GM19467 (cell line): Measurements from ENCODE around the gene FBXO38.

Experiments
- ATAC-seq: cut with Tn5 transposase; IDR thresholded peaks from one replicate; pipeline ENCODE4 v1.9.1; 2021; ENCODE audit warnings: mild to moderate bottlenecking, moderate library complexity; ENCODE audit not compliant: unreplicated experiment

FBXO38 gene

GRCh38 chr5:148425808-148426207 is 42.0 kb downstream of the FBXO38 start:
- ATAC-seq, result no peak

DNA sequence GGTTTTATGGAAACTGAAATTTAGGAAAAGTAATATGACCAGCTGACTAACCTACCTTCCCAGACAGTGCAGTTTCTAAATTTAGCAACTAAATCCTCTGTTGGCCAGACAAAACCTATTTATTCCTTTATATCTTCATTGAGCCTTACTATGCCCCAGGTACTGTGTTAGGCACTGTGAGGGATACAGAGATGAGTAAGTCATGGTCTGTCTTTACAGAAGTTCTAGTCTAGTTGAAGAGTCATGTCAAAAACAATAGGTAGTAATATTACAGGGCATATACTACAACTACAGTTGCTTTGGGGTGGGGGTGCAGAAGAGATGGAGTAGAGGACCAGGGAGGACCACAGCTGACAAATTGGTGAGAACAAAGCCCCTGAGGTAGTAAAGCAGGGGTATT is 42.8 kb downstream of the FBXO38 start:
- ATAC-seq, result no peak

GRCh38 chr5:148427370-148428042 is 43.7 kb downstream of the FBXO38 start:
- no peak for ATAC-seq

DNA sequence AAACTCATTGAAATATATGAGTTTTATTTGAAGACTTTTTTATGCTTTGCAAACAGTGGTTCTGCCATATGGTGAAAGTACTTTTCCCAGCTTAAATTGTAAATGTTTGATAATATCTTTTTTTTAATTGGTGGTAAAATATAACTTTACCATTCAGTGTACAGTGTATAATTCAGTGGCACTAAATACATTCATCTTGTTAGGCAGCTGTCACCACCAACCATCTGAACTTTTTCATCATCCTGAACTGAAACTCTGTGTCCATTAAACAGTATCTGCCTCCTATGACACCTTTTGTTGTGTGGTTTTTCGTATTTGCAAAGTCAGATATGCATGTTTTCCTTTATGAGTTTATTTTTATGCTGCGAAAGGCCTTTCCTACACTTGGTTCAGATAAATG is 45.1 kb downstream of the FBXO38 start:
- no peak for ATAC-seq

DNA sequence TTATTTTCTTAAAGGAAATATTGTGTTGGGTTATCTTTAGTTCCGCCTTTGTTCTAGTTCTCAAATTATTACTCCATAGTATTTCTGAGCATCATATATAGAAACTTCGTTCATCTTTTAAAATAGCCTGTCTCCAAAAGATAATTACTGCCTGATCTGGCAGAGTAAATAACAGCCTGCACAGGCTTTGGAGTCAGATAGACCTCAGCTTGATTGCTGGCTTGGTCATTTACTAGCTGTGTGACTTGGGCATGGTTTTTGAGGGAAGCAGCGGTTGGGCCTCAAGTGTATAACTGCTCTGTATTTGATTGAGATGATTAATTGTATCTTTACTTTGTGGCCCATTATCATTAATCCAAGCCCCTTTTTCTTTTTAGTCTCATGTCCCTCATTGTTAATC is 50.1 kb downstream of the FBXO38 start:
- no peak for ATAC-seq

- ATAC-seq, result no peak
These were observed 52.3 kb downstream of the FBXO38 start for GRCh38 chr5:148436029-148436428.

DNA sequence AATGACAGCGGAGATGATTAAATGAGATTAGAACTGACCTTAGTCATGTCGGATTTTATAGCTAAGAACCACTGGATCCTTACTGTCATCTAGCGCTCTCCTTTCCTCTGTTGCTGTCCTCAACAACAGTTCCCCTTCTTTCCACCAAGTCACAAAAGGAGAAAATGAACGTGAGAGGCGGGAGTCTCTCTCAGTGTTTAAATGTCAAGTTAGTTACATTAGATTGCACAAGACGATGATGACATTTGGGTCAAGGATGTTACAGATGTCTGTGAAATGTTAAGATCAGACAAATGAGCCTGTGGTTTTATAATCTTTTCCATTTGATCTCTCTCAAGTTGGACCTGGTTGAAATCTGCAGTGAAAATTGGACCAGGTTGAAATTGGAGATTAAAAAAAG is 53.5 kb downstream of the FBXO38 start:
- no peak for ATAC-seq

GRCh38 chr5:148438933-148439332 is 55.2 kb downstream of the FBXO38 start:
- no peak for ATAC-seq

DNA sequence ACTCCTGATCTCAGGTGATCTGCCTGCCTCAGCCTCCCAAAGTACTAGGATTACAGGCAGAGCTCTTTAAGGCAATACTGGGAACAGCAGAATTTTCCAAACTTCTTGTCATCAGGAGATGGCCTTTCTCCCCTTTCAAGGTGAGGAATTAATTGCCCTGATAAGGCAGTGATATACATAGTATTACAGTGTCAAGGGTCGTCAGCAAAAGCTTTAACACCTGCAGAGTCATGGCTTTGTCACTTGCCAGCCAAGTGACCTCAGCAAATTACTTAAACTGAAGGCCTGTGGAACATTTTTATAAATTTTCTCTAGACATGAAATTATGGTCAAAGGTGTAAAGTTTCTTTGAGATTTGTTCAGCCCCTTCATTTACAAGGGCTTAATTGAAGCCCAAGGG is 59.5 kb downstream of the FBXO38 start:
- ATAC-seq, result no peak

GRCh38 chr5:148443998-148444397 is 60.2 kb downstream of the FBXO38 start:
- ATAC-seq, result peak; percentile 84

GRCh38 chr5:148445578-148445977 is 61.8 kb downstream of the FBXO38 start:
- ATAC-seq, result no peak

GRCh38 chr5:148446611-148447010 is 62.9 kb downstream of the FBXO38 start:
- no peak for ATAC-seq

- no peak for ATAC-seq
These were observed 68.9 kb downstream of the FBXO38 start for GRCh38 chr5:148452499-148453193.

GRCh38 chr5:148454576-148454975 is 70.8 kb downstream of the FBXO38 start:
- ATAC-seq, result no peak

- ATAC-seq, result no peak
These were observed 71.4 kb downstream of the FBXO38 start for GRCh38 chr5:148455185-148455584.

DNA sequence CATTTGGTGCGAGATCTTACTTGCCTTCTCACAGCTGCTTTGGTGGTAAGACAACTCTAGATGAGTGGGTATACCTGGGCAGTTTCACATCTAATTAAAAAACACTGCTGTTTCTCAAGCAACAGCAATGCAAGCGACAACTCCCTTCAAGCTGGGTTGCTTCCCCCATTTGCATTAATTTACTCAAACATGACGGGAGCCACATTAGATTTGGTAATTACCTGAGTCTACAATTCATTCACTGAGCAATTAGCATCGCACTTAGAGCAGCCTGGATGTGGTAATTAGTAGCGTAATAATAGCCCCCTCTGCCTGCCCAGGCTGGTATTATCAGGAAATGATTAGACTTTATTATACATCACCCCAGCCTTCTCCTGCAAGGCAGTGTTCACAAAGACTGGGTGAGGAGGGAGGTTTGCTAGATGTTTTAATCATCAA is 73.4 kb downstream of the FBXO38 start:
- peak; percentile 69 for ATAC-seq

DNA sequence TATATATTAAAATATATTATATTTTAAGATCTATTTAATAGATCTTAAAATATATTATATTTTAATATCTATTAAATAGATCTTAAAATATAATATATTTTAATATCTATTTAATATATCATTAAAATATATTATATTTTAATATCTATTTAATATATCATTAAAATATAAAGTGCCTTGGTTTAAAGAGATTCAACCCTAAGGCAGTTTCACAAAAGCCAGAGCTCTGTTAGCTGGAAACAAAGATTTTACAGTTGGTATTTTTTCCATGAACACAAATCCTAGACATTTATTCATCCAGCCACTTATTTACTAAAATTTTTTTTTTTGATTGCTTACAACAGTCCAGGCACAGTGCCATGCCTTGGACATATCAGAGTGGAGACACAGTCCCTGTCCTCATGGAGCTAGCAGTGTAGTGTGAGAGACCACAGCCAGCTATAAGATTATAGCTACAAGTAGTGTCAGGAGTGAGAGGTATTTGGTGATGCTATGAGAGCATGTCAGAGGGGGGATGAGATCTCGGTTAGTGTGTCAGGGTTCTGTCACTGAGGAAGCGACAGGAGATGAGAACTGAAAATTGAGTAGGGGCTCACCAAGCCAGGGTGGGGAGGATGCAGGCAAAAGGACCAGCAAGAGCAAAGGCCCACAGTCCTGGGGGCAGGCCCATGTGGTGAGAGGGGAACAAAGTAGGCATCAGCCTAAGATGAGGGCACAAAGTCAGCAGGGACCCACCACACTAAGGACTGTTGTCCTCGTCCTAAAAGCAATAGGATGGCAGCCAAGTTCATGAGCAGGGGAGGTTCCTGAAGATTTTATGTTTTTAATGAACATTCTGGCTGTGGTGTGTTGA is 74.5 kb downstream of the FBXO38 start:
- ATAC-seq, result no peak

DNA sequence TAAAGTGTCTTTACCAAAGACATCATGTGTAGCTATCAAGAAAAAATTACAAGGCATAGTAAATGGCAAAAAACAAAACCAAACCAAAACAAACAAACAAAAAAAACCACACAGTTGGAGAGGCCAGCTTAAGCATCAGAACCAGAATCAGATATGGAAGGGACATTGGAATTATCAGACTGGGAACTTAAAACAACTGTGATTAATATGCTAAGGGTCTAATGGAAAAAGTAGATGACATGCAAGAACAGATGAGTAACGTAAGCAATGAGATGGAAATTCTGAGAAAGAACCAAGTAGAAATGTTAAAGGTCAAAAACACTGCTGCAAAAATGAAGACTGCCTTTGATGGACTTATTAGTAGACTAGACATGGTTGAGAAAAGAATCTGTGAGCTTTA is 75.9 kb downstream of the FBXO38 start:
- ATAC-seq, result no peak

DNA sequence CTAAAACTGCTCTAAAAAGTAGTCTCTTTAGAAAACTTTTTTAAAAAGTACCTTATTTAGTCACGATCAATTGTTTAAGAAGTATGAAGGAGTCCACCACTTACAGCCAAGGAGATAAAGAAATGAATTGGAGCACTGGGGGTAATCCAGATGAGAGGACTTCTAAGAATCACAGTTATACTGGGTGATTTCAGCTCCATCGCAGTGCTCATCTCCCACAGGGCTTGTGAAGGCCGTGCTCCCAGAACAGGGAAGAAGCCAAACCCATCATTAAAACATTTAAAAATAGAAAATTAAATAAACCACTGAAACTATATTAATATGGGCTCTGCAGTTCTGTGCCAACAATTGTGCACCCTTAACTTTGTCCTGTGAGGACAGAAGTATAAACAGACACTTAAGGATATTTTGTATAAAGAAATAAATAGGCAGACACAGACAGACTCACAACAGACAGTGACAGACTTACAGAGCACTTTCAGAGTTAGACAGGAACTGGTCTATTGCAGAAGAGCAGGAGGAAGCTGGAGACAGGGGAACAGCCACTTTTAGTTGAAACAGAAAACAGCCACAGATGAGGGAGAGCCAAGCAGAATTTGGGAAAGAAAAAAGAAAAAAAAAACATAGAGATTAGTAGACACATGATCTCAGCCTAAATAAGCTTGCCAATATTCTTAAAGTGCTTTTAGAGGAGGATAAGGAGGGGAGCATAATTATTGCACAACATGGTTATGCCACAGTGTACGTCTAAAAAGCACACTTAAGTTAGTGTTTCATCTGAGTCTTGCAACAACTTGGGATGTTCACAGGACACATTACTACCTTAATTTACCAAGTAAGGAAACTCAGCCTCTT is 81.8 kb downstream of the FBXO38 start:
- no peak for ATAC-seq

DNA sequence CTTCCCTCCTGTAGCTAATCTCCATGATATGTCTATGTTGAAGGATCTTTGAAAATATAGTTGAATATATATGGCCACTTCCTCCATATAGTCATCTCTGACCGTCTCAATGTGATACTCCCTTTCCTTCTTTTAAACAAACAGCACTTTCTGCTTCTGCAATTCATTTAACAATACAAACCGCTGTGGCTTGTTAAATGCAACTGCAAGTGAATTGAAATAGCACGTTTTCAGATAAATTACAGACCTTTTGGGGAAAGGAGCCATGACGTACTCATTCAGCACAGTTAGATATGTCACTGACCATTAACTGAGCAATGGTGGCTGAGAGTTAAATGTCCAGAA is 82.5 kb downstream of the FBXO38 start:
- ATAC-seq, result no peak

DNA sequence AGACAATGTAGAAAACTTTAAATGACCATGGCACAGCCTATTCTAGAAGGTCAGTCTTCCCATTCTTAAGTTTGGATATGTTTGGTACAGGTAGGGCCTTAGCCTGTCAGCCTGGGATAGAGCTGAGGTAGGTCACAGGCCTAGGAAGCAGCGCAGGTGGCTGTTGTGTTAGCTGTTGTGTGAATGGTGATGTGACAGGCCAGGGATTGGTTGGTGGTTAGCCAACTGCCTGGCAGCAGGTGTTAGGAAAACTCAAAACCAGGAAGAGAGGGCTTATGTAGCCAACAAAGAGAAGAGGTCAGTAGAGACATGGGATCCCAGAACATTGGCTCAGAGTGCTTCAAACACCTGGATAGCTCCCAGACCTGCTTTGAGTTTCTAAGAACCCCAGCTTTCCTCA is 84.2 kb downstream of the FBXO38 start:
- ATAC-seq, result no peak
